ENCODE measurements around the gene AMFR.

DNA sequence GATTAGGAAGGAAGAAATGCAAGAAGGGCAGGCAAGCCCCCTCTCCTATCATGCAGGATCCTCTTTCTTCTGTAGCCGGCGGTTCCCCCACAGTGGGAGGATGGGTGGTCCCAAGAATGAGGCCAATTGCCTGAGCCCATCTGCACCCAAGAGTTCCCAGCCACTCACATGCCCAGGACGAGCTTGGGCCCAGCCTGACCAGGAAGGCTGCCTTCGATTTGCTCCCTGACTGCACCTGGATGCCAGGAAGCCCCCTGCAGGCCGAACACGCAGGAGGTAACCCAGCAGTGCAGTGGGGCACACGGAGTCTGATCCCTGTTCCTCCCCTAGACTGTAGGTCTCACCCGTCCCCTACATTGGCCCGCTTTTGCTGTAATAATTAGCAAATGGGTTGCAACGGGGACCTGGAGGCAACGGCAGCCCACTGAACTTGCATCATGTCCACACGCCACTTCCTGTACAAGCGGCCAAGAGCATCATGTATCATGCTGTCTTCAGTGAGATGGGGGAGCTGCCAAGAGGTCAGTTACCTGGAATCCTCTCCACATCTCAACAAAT lies 67.5 kb downstream of the AMFR start:
- no peak for TF ChIP-seq CTCF (IDR thresholded peaks at IDR 0.05)
- peak; percentile 16 for TF ChIP-seq POLR2AphosphoS5 (IDR thresholded peaks at IDR 0.05)
